Body of pancreas (tissue), 4 donors: ENCODE measurements around the gene ARHGEF4.

Experiments used
- POLR2A ChIP-seq, 3 donors: fragments of 450-650 bp; IDR thresholded peaks; one replicate each; pipeline ENCODE4 v1.6.1; 2016; ENCODE audit warnings: antibody characterized with exemption in 3 of 3, mild to moderate bottlenecking in 2 of 3
- TF ChIP-seq, protein P1 (sequence below), 7 experiments: fragments of 450-650 bp in 4 of 7; fragments of 200-600 bp in 3 of 7; sonication (generic) in 3 of 7; IDR thresholded peaks; one replicate each; pipeline ENCODE4 v1.5.1; 2016 to 2019; ENCODE audit warnings: antibody characterized with exemption in 7 of 7

DNA sequence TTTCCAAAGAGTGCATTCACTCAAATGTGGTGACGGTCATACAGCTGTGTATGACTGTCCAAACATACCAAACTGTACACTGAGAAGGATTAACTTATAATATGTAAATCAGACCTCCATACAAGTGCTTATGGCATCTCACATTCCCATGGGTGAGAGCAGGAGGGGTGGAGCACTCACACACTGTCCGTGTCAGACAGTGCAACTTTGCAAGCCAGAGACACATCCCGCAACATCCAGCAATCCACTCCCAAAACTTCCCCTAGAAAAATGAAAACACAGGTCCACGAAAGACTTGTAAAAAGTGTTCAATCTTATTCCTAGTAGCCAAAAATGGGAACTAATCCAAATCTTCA, 220.2 kb downstream of the ARHGEF4 start:
- no peak for TF ChIP-seq POLR2A (IDR thresholded peaks at IDR 0.05)
- TF ChIP-seq, protein P1, sequence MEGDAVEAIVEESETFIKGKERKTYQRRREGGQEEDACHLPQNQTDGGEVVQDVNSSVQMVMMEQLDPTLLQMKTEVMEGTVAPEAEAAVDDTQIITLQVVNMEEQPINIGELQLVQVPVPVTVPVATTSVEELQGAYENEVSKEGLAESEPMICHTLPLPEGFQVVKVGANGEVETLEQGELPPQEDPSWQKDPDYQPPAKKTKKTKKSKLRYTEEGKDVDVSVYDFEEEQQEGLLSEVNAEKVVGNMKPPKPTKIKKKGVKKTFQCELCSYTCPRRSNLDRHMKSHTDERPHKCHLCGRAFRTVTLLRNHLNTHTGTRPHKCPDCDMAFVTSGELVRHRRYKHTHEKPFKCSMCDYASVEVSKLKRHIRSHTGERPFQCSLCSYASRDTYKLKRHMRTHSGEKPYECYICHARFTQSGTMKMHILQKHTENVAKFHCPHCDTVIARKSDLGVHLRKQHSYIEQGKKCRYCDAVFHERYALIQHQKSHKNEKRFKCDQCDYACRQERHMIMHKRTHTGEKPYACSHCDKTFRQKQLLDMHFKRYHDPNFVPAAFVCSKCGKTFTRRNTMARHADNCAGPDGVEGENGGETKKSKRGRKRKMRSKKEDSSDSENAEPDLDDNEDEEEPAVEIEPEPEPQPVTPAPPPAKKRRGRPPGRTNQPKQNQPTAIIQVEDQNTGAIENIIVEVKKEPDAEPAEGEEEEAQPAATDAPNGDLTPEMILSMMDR (IDR thresholded peaks at IDR 0.05): no peak
